ENCODE measurements around the gene LY6G6F.

DNA sequence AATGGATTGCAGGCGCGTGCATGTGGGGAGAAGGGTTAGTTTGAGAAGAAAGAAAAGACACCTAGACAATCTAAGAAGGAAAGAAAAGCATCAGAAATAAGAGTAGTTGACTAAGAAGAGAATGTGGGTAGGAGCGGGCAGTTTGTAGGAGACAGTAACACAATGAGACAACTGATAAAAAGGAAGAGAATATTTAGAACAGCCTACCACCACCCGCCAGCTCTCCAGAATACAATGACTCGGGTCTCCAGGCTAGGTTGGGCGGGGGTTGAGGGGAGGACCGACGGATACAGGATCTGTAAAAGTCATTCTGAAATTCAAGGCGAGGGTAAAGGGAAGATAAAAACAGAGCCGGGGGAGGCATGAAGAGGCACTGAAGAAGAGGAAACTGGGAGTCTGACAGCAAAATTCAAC is 4.3 kb upstream of the LY6G6F start:
- TF ChIP-seq, protein P1, sequence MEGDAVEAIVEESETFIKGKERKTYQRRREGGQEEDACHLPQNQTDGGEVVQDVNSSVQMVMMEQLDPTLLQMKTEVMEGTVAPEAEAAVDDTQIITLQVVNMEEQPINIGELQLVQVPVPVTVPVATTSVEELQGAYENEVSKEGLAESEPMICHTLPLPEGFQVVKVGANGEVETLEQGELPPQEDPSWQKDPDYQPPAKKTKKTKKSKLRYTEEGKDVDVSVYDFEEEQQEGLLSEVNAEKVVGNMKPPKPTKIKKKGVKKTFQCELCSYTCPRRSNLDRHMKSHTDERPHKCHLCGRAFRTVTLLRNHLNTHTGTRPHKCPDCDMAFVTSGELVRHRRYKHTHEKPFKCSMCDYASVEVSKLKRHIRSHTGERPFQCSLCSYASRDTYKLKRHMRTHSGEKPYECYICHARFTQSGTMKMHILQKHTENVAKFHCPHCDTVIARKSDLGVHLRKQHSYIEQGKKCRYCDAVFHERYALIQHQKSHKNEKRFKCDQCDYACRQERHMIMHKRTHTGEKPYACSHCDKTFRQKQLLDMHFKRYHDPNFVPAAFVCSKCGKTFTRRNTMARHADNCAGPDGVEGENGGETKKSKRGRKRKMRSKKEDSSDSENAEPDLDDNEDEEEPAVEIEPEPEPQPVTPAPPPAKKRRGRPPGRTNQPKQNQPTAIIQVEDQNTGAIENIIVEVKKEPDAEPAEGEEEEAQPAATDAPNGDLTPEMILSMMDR (IDR thresholded peaks at IDR 0.05; ENCODE audit: insufficient read depth, low read length, poor library complexity, severe bottlenecking): no peak
- no peak for TF ChIP-seq EZH2phosphoT487 (conservative IDR thresholded peaks at IDR 0.05; ENCODE audit: low read length)
